Neural cell (in vitro differentiated cells): ENCODE measurements around the gene ENPP7. TPM values are rescaled to one million over a fixed set of nuclear protein-coding genes. Genes with fewer than 3 reads are reported as not detected.
A peak's percentile ranks its signal among the peaks of the same experiment; 100 is the strongest.

ENCODE experiments used
- H2AFZ ChIP-seq: fragments of 200-600, 300-800 bp; sonication (generic), shearing (Covaris generic); 2 replicates; pipeline ENCODE4 v1.6.0; 2014; ENCODE audit warnings: low read depth, mild to moderate bottlenecking, antibody characterized with exemption, low read length, moderate library complexity
- H3F3A ChIP-seq: fragments of 200-600 bp; shearing (Covaris generic); 2 replicates; pipeline ENCODE4 v1.6.1; 2016; ENCODE audit warnings: mild to moderate bottlenecking, moderate library complexity, mixed read lengths, antibody characterized with exemption, low read length; ENCODE audit not compliant: insufficient read depth, poor library complexity, severe bottlenecking
- H3K27ac ChIP-seq: fragments of 200-600, 300-800 bp; sonication (generic), shearing (Covaris generic); 2 replicates; pipeline ENCODE4 v1.5.1; 2014; ENCODE audit warnings: mild to moderate bottlenecking, low read length, moderate library complexity
- H3K27me3 ChIP-seq: fragments of 300-800, 200-600 bp; sonication (generic), shearing (Covaris generic); 2 replicates; pipeline ENCODE4 v1.6.0; 2014; ENCODE audit warnings: mild to moderate bottlenecking, low read depth, low read length, moderate library complexity; ENCODE audit not compliant: insufficient read depth
- H3K36me3 ChIP-seq: fragments of 300-800, 200-600 bp; sonication (generic), shearing (Covaris generic); 2 replicates; pipeline ENCODE4 v1.5.1; 2014; ENCODE audit warnings: mild to moderate bottlenecking, antibody characterized with exemption, low read length, moderate library complexity; ENCODE audit not compliant: insufficient read depth
- H3K4me2 ChIP-seq: fragments of 300-800, 200-600 bp; sonication (generic), shearing (Covaris generic); 2 replicates; pipeline ENCODE4 v1.6.0; 2014; ENCODE audit warnings: mild to moderate bottlenecking, low read length
- H3K4me3 ChIP-seq: fragments of 300-800, 200-600 bp; sonication (generic), shearing (Covaris generic); 2 replicates; pipeline ENCODE4 v1.5.1; 2014; ENCODE audit warnings: mild to moderate bottlenecking, low read length, moderate library complexity
- H3K79me2 ChIP-seq: fragments of 200-600 bp; shearing (Covaris generic); replicated peaks from 2 replicates; pipeline ENCODE4 v1.6.0; 2014; ENCODE audit warnings: mild to moderate bottlenecking, low read length, moderate library complexity; ENCODE audit not compliant: insufficient read depth
- H3K9ac ChIP-seq: fragments of 300-800, 200-600 bp; sonication (generic), shearing (Covaris generic); 2 replicates; pipeline ENCODE4 v1.6.1; 2016; ENCODE audit warnings: mild to moderate bottlenecking, low read length, mixed read lengths
- H3K9me2 ChIP-seq: fragments of 200-600 bp; shearing (Covaris generic); 2 replicates; pipeline ENCODE4 v1.6.1; 2016; ENCODE audit warnings: mild to moderate bottlenecking, low read length, mixed read lengths; ENCODE audit not compliant: insufficient read depth
- H3K9me3 ChIP-seq: fragments of 200-600, 300-800 bp; sonication (generic), shearing (Covaris generic); 2 replicates; pipeline ENCODE4 v1.6.1; 2016; ENCODE audit warnings: mild to moderate bottlenecking, mixed run types, low read length, moderate library complexity, mixed read lengths
- H4K20me1 ChIP-seq: fragments of 200-600 bp; shearing (Covaris generic); 2 replicates; pipeline ENCODE4 v1.6.1; 2016; ENCODE audit warnings: mild to moderate bottlenecking, mixed run types; ENCODE audit not compliant: insufficient read depth
- EP300 ChIP-seq: fragments of 450-650 bp; conservative IDR thresholded peaks from 2 replicates; pipeline ENCODE4 v1.6.1; 2014; ENCODE audit warnings: antibody characterized with exemption, mild to moderate bottlenecking, moderate library complexity; ENCODE audit not compliant: poor library complexity, severe bottlenecking
- EZH2 ChIP-seq: fragments of 200-600, 300-800 bp; shearing (Covaris generic), sonication (generic); IDR thresholded peaks from 2 replicates; pipeline ENCODE4 v1.6.1; 2014; ENCODE audit warnings: antibody characterized with exemption, low read length, borderline replicate concordance, mild to moderate bottlenecking; ENCODE audit not compliant: insufficient read depth, poor library complexity, severe bottlenecking
- MXI1 ChIP-seq: fragments of 450-650 bp; conservative IDR thresholded peaks from 2 replicates; pipeline ENCODE4 v1.6.1; 2014; ENCODE audit warnings: antibody characterized with exemption, mild to moderate bottlenecking; ENCODE audit not compliant: poor library complexity, severe bottlenecking
- POLR2AphosphoS5 ChIP-seq: IDR thresholded peaks from 2 replicates; pipeline ENCODE4 v1.6.1; 2012
- RAD21 ChIP-seq: fragments of 450-650 bp; conservative IDR thresholded peaks from 2 replicates; pipeline ENCODE4 v1.6.1; 2014; ENCODE audit warnings: antibody characterized with exemption, mild to moderate bottlenecking, moderate library complexity
- SMC3 ChIP-seq: fragments of 450-650 bp; conservative IDR thresholded peaks from 2 replicates; pipeline ENCODE4 v1.6.1; 2014; ENCODE audit warnings: antibody characterized with exemption, mild to moderate bottlenecking, moderate library complexity; ENCODE audit not compliant: poor library complexity
- TAF1 ChIP-seq: IDR thresholded peaks from 2 replicates; pipeline ENCODE4 v1.6.1; 2012; ENCODE audit warnings: low read depth
- polyA plus RNA-seq: library from polyadenylated mRNA; depleted of rRNA; stranded (reverse); fragments of >200 nt; gene quantifications from 2 replicates; pipeline ENCODE4 v1.2.3, GENCODE V29; 2014
- TF ChIP-seq, protein P1 (sequence below): IDR thresholded peaks from 2 replicates; pipeline ENCODE4 v1.6.1; 2012; ENCODE audit warnings: borderline replicate concordance
- TF ChIP-seq, protein P2 (sequence below): fragments of 450-650 bp; IDR thresholded peaks from 2 replicates; pipeline ENCODE4 v1.5.1; 2014; ENCODE audit warnings: antibody characterized with exemption, mild to moderate bottlenecking, moderate library complexity; ENCODE audit not compliant: poor library complexity, severe bottlenecking

ENPP7 gene
- polyA plus RNA-seq, 1 donor from 2014 or later: not detected

- Histone ChIP-seq H3K4me2 (no peak overlapping the region), H3K27me3 (no peaks in the 10 kb centered on the region), H4K20me1 (no peaks in the 10 kb centered on the region), H3F3A (no peaks in the 10 kb centered on the region), H3K4me3 (peak overlapping the region; percentile 63), H3K36me3 (no peaks in the 10 kb centered on the region), H3K9me3 (no peaks in the 10 kb centered on the region), H2AFZ (peak overlapping the region; percentile 14), H3K79me2 (no peaks in the 10 kb centered on the region), H3K9ac (peak overlapping the region; percentile 68), H3K27ac (no peak overlapping the region), H3K9me2 (no peaks in the 10 kb centered on the region)
- TF ChIP-seq EP300 (peak; percentile 24), POLR2AphosphoS5 (no peak), MXI1 (peak; percentile 38), EZH2 (no peak), RAD21 (peak; percentile 84), TAF1 (no peak), SMC3 (peak; percentile 90)
- TF ChIP-seq, protein P1, sequence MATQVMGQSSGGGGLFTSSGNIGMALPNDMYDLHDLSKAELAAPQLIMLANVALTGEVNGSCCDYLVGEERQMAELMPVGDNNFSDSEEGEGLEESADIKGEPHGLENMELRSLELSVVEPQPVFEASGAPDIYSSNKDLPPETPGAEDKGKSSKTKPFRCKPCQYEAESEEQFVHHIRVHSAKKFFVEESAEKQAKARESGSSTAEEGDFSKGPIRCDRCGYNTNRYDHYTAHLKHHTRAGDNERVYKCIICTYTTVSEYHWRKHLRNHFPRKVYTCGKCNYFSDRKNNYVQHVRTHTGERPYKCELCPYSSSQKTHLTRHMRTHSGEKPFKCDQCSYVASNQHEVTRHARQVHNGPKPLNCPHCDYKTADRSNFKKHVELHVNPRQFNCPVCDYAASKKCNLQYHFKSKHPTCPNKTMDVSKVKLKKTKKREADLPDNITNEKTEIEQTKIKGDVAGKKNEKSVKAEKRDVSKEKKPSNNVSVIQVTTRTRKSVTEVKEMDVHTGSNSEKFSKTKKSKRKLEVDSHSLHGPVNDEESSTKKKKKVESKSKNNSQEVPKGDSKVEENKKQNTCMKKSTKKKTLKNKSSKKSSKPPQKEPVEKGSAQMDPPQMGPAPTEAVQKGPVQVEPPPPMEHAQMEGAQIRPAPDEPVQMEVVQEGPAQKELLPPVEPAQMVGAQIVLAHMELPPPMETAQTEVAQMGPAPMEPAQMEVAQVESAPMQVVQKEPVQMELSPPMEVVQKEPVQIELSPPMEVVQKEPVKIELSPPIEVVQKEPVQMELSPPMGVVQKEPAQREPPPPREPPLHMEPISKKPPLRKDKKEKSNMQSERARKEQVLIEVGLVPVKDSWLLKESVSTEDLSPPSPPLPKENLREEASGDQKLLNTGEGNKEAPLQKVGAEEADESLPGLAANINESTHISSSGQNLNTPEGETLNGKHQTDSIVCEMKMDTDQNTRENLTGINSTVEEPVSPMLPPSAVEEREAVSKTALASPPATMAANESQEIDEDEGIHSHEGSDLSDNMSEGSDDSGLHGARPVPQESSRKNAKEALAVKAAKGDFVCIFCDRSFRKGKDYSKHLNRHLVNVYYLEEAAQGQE: peak; percentile 11
- TF ChIP-seq, protein P2, sequence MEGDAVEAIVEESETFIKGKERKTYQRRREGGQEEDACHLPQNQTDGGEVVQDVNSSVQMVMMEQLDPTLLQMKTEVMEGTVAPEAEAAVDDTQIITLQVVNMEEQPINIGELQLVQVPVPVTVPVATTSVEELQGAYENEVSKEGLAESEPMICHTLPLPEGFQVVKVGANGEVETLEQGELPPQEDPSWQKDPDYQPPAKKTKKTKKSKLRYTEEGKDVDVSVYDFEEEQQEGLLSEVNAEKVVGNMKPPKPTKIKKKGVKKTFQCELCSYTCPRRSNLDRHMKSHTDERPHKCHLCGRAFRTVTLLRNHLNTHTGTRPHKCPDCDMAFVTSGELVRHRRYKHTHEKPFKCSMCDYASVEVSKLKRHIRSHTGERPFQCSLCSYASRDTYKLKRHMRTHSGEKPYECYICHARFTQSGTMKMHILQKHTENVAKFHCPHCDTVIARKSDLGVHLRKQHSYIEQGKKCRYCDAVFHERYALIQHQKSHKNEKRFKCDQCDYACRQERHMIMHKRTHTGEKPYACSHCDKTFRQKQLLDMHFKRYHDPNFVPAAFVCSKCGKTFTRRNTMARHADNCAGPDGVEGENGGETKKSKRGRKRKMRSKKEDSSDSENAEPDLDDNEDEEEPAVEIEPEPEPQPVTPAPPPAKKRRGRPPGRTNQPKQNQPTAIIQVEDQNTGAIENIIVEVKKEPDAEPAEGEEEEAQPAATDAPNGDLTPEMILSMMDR: peak; percentile 95
Observed at GRCh38 chr17:79741751-79742588, 11.2 kb downstream of the ENPP7 start.

DNA sequence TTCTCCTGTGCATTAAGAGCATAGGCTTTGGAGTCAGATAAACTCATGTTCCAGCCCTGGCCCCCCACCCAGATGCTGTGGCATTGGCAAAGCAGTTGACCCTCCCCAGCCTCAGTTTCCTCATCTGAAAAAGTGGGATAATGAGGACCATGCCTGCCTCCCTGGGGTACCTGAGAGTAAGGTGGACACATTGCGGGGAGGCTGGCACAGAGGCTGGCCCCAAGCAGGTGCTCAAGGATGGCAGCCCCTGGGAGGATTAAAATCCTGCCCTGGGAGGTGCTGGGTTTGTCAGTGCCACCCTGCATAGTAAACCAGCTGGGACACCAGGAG lies 11.8 kb downstream of the ENPP7 start:
- no peaks in the 10 kb centered on the region for H3K9me2 ChIP-seq
- H4K20me1 ChIP-seq: no peaks in the 10 kb centered on the region
- H3K9me3 ChIP-seq: no peaks in the 10 kb centered on the region
- H3F3A ChIP-seq: no peaks in the 10 kb centered on the region
- peak overlapping the region; percentile 29 for H3K9ac ChIP-seq
- no peak overlapping the region for H3K4me2 ChIP-seq
- H3K4me3 ChIP-seq: peak overlapping the region; percentile 63
- H2AFZ ChIP-seq: no peak overlapping the region
- H3K27ac ChIP-seq: no peak overlapping the region
- no peaks in the 10 kb centered on the region for H3K27me3 ChIP-seq
- no peaks in the 10 kb centered on the region for H3K79me2 ChIP-seq
- H3K36me3 ChIP-seq: no peaks in the 10 kb centered on the region
- no peak for TF ChIP-seq EP300
- no peak for TF ChIP-seq EZH2
- TF ChIP-seq, protein P2: no peak
- TF ChIP-seq, protein P1: no peak
- no peak for TF ChIP-seq SMC3
- no peak for TF ChIP-seq RAD21
- no peak for TF ChIP-seq TAF1
- no peak for TF ChIP-seq POLR2AphosphoS5
- TF ChIP-seq MXI1: no peak
